ENCODE data around the gene NSD2.
A peak's percentile ranks its signal among the peaks of the same experiment; 100 is the strongest.
"Not testable (repeated sequence)": the region's sequence is repeated elsewhere in the genome, so short reads cannot be mapped to it uniquely, and the experiment has no call there.

NSD2 gene

GRCh38 chr4:2006956-2007653, 135.9 kb downstream of the NSD2 start:
- no peak for DNase-seq (ENCODE audit: low spot score)

DNA sequence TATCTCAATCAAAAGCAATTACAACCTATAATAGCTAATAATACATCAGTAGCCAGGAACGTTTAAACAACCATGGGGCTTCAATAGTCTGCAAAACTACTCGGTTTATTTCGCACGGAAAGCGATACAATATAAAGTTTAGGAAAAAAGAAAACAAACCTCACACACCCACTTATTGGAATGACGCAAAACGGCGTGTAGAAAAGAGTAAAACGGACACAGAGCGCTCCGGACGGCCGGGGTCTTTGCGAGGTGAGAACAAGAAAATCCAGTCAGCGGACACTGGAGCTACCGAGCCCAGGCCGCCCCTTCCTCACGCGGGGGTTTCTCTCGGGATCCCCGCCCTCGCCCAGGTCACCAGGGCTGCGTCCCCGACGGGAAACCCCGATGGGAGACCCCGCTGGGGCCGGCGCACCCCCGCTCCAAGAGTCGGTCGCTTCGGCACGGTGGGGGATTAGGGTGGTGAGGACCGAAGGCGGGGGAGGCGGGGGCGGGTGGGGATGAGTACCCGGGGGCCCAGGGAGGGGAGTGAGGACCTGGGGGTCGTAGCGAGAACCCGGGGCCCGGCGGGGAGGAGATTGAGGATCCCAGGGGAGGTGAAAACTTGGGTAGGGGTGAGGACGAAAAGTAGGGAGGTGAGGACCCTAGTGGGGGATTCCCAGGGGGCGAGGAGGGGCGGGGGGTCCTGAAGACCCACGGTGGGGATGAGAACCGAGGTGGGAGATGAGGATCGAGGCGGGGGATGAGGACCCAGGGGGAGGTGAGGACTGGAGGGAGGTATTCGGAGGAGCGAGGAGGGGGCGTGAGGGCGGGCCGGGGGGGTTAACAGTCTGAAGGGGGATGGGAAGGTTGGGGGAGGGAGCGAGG, 136.8 kb downstream of the NSD2 start:
- no peak for DNase-seq (ENCODE audit: low spot score)

- no peak for DNase-seq (ENCODE audit: low spot score)
Observed at GRCh38 chr4:2008671-2008920, 137.4 kb downstream of the NSD2 start.

GRCh38 chr4:2008921-2009650, 137.9 kb downstream of the NSD2 start, which contains the start of gene NELFA:
Gene NELFA (minus strand): TSS chr4:2008974. CDS start chr4:2008959, 15 bp downstream.
- peak; percentile 93 for DNase-seq (ENCODE audit: low spot score)

GRCh38 chr4:2009651-2010233, 138.5 kb downstream of the NSD2 start:
- peak; percentile 75 for DNase-seq (ENCODE audit: low spot score)

DNA sequence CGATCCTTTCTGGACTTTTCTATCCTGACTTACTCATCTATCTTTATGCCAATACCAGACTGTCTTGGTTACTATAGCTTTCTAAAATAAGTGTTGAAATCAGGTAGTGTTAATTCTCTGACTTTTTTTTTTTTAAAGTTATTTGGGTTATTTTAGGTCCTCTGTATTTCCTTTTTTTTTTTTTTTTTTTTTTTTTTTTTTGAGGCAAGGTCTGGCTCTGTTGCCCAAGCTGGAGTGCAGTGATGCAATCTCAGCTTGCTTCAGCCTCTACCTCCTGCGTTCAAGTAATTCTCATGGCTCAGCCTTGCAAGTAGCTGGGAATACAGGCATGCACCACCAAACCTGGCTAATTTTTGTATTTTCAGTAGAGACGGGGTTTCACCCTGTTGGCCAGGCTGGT, 140.4 kb downstream of the NSD2 start:
- no peak for DNase-seq (ENCODE audit: low spot score)

GRCh38 chr4:2015008-2015407, 143.8 kb downstream of the NSD2 start:
- no peak for DNase-seq (ENCODE audit: low spot score)

DNA sequence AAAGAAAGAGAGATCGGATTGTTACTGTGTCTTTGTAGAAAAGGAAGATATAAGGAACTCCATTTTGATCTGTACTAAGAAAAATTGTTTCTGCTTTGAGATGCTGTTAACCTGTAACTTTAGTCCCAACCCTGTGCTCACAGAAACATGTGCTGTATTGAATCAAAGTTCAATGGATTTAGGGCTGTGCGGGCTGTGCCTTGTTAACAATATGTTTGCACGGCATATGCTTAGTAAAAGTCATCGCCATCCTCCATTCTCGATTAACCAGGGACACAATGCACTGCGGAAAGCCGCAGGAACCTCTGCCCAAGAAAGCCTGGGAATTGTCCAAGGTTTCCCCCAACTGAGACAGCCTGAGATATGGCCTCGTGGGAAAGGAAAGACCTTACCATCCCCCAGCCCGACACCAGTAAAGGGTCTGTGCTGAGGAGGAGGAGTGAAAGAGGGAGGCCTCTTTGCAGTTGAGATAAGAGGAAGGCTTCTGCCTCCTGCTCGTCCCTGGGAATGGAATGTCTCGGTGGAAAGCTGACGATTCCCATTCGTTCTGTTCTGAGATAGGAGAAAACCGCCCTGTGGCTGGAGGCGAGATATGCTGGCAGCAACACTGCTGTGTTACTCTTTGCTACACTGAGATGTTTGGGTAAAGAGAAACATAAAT, 150.3 kb downstream of the NSD2 start:
- DNase-seq (ENCODE audit: low spot score) = not testable (repeated sequence)

DNA sequence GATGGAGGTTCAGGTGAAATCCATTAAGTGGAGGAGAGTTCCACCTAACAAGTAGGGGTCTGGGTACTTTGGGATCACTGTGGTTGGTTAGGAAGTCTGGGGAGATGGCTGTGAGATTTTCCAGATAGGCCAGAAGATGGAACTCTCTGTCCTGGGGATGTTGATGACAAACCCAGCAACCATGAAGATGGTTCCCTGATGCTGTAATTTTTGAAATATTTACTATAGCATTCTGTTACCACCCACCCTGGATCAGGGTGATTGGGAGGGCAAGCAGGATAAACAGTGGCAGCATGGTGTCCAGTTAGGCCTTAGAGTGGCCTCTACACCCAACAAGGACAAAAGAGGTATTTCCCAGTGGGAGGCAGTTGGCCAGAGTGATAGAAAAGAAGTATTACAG, 153.5 kb downstream of the NSD2 start:
- peak; percentile 57 for DNase-seq (ENCODE audit: low spot score)

GRCh38 chr4:2025817-2026216, 154.6 kb downstream of the NSD2 start:
- no peak for DNase-seq (ENCODE audit: low spot score)

- DNase-seq (ENCODE audit: low spot score) = not testable (repeated sequence)
Observed at GRCh38 chr4:2027120-2027519, 155.9 kb downstream of the NSD2 start.

- not testable (repeated sequence) for DNase-seq (ENCODE audit: low spot score)
Observed at GRCh38 chr4:2031161-2031560, 160.0 kb downstream of the NSD2 start.

All from AG08395 (cell line).